K562 (cell line): ENCODE results near the gene DOCK4. TPM values are rescaled to one million over a fixed set of nuclear protein-coding genes. Genes with fewer than 3 reads are reported as not detected.

Source experiments
- ATAC-seq: fragments of 200-7000 bp; cut with Tn5 transposase; 3 replicates; pipeline ENCODE4 v1.9.1; 2020; ENCODE audit warnings: moderate library complexity
- BruUV-seq: library from RNA; stranded (reverse); fragments of 400-500 nt; replicated peaks from 2 replicates; lab custom pipeline; 2021; lab: Mats Ljungman, UMichigan
- CTCF ChIA-PET: fragments of 300-600 bp; formaldehyde crosslinking; extraction: SDS; loops from one replicate; lab custom pipeline; 2021; ENCODE audit warnings: low intra/inter-chr PET ratio; lab: Yijun Ruan, JAX
- POLR2A ChIA-PET: fragments of 300-600, 350-650 bp; sonication (Branson Sonifier 250); formaldehyde crosslinking; extraction: SDS; loops from one replicate; lab custom pipeline; 2021; ENCODE audit warnings: antibody characterized with exemption, inconsistent platforms; lab: Yijun Ruan, JAX
- DNase-seq, 4 experiments: peaks; one replicate each; pipeline versions ENCODE4 v3.0.0 to v3.0.0-alpha.2; 2011 to 2018; ENCODE audit warnings: low spot score in 3 of 4, mixed read lengths in 3 of 4; ENCODE audit errors: extremely low read depth in 1 of 4
- FAIRE-seq: peaks from 2 replicates; lab custom pipeline; 2011; peaks lifted over from hg19 to GRCh38; lab: Jason Lieb, UNC
- H2AFZ ChIP-seq: 2 replicates; pipeline ENCODE4 v1.6.0; 2011; ENCODE audit warnings: low read depth, low read length, control low read depth, inconsistent platforms
- H3K27ac ChIP-seq: fragments of 200-600 bp; 3 replicates; pipeline ENCODE4 v1.8.0; 2011; ENCODE audit warnings: low read depth, mild to moderate bottlenecking, control low read depth, inconsistent platforms, low read length, moderate library complexity, mixed read lengths; ENCODE audit errors: extremely low read depth
- H3K27me3 ChIP-seq, 2 experiments: fragments of 300-600 bp in 1 of 2; 2 replicates in 1 of 2; 3 replicates in 1 of 2; pipeline versions ENCODE4 v1.6.0 to v1.8.0; 2011; ENCODE audit warnings: inconsistent platforms in 2 of 2, low read length in 2 of 2, mild to moderate bottlenecking in 1 of 2, mixed read lengths in 1 of 2, moderate library complexity in 1 of 2; ENCODE audit not compliant: control insufficient read depth in 2 of 2, insufficient read depth in 2 of 2
- H3K36me3 ChIP-seq: fragments of 300-600 bp; 3 replicates; pipeline ENCODE4 v1.8.0; 2011; ENCODE audit warnings: mild to moderate bottlenecking, low read length, inconsistent platforms; ENCODE audit not compliant: control insufficient read depth, insufficient read depth
- H3K4me1 ChIP-seq, 2 experiments: fragments of 200-600 bp in 1 of 2; replicated peaks in 1 of 2; 2 replicates in 1 of 2; 3 replicates in 1 of 2; pipeline versions ENCODE4 v1.5.1 to v1.8.0; 2011; ENCODE audit warnings: inconsistent platforms in 2 of 2, low read length in 2 of 2, mild to moderate bottlenecking in 1 of 2, mixed read lengths in 1 of 2, moderate library complexity in 1 of 2; ENCODE audit not compliant: control insufficient read depth in 2 of 2, insufficient read depth in 2 of 2
- H3K4me2 ChIP-seq: 2 replicates; pipeline ENCODE4 v1.6.1; 2011; ENCODE audit warnings: low read length, control low read depth, inconsistent platforms, mixed read lengths; ENCODE audit not compliant: insufficient read depth
- H3K4me3 ChIP-seq: fragments of 200-600 bp; sonication (generic), shearing (Covaris generic); 2 replicates; pipeline ENCODE4 v1.5.1; 2016; ENCODE audit warnings: control low read depth, inconsistent platforms
- H3K79me2 ChIP-seq: fragments of 200-600 bp; 3 replicates; pipeline ENCODE4 v1.8.0; 2011; ENCODE audit warnings: low read length, inconsistent platforms; ENCODE audit not compliant: control insufficient read depth, insufficient read depth
- H3K9ac ChIP-seq, 2 experiments: 2 replicates each; pipeline versions ENCODE4 v1.6.0 to v1.6.1; 2011; ENCODE audit warnings: low read depth in 2 of 2, low read length in 2 of 2, control low read depth in 1 of 2, inconsistent platforms in 1 of 2, mild to moderate bottlenecking in 1 of 2, mixed read lengths in 1 of 2; ENCODE audit not compliant: insufficient read depth in 1 of 2
- H3K9me1 ChIP-seq: one replicate; pipeline ENCODE4 v1.6.0; 2011; ENCODE audit warnings: inconsistent platforms, mild to moderate bottlenecking, low read length, moderate library complexity; ENCODE audit not compliant: control insufficient read depth, insufficient read depth
- H3K9me3 ChIP-seq: replicated peaks from 2 replicates; pipeline ENCODE4 v1.5.1; 2011; ENCODE audit warnings: low read depth, low read length, inconsistent platforms; ENCODE audit not compliant: control insufficient read depth, insufficient read depth
- H4K20me1 ChIP-seq: replicated peaks from 2 replicates; pipeline ENCODE4 v1.6.1; 2011; ENCODE audit warnings: low read length, inconsistent platforms, mixed read lengths; ENCODE audit not compliant: control insufficient read depth, insufficient read depth
- CREM ChIP-seq: IDR thresholded peaks from 2 replicates; pipeline ENCODE4 v1.6.1; 2014; ENCODE audit warnings: antibody characterized with exemption, low read depth
- CTBP1 ChIP-seq: fragments of 450-650 bp; IDR thresholded peaks from 2 replicates; pipeline ENCODE4 v1.6.1; 2016; ENCODE audit warnings: borderline replicate concordance
- HDGF ChIP-seq: fragments of 450-650 bp; IDR thresholded peaks from 2 replicates; pipeline ENCODE4 v1.6.1; 2016
- HNRNPL ChIP-seq: fragments of 200-400 bp; formaldehyde crosslinking; IDR thresholded peaks from 2 replicates; pipeline ENCODE4 v1.6.1; 2017; ENCODE audit warnings: low read depth, mild to moderate bottlenecking, low read length
- HNRNPUL1 ChIP-seq: fragments of 200-400 bp; formaldehyde crosslinking; IDR thresholded peaks from 2 replicates; pipeline ENCODE4 v1.6.1; 2017; ENCODE audit warnings: low read length
- JUN ChIP-seq, 2 experiments: sonication (generic) in 1 of 2; formaldehyde crosslinking in 1 of 2; IDR thresholded peaks; 2 replicates each; pipeline versions ENCODE4 v1.6.1 to v1.8.0; 2012 to 2022; ENCODE audit warnings: borderline replicate concordance in 2 of 2, mild to moderate bottlenecking in 2 of 2, improper control_type of control experiment in 1 of 2, low read depth in 1 of 2, low read length in 1 of 2, missing genetic modification reagents in 1 of 2
- KHSRP ChIP-seq: fragments of 450-650 bp; IDR thresholded peaks from 2 replicates; pipeline ENCODE4 v1.6.1; 2017
- KLF16 ChIP-seq: IDR thresholded peaks from 2 replicates; pipeline ENCODE4 v1.6.1; 2016; ENCODE audit warnings: antibody characterized with exemption
- MED1 ChIP-seq: sonication (generic); formaldehyde crosslinking; IDR thresholded peaks from 2 replicates; pipeline ENCODE4 v1.8.1; 2023; ENCODE audit warnings: missing genetic modification reagents, borderline replicate concordance
- NR2C2 ChIP-seq, 2 experiments: fragments of 200-800 bp in 1 of 2; sonication (Bioruptor generic) in 1 of 2; sonication (generic) in 1 of 2; formaldehyde crosslinking in 1 of 2; IDR thresholded peaks; 2 replicates each; pipeline versions ENCODE4 v1.6.1 to v1.8.0; 2016 to 2022; ENCODE audit warnings: mild to moderate bottlenecking in 1 of 2, missing compliant biosample characterization in 1 of 2, missing genetic modification characterization in 1 of 2, missing genetic modification reagents in 1 of 2
- POLR3G ChIP-seq: IDR thresholded peaks from 2 replicates; pipeline ENCODE4 v1.6.1; 2011; ENCODE audit not compliant: insufficient read length, insufficient replicate concordance; ENCODE audit errors: extremely low read depth
- SMARCC2 ChIP-seq: fragments of 450-650 bp; IDR thresholded peaks from 2 replicates; pipeline ENCODE4 v1.6.1; 2017; ENCODE audit warnings: antibody characterized with exemption, moderate library complexity, mild to moderate bottlenecking, low read depth
- TFAM ChIP-seq: fragments of 250-450 bp; sonication (Bioruptor Pico); conservative IDR thresholded peaks from 2 replicates; pipeline ENCODE4 v1.5.0; 2021; ENCODE audit warnings: mild to moderate bottlenecking, moderate library complexity
- ZNF507 ChIP-seq: conservative IDR thresholded peaks from 2 replicates; pipeline ENCODE4 v1.6.1; 2017; ENCODE audit warnings: missing genetic modification characterization, missing compliant biosample characterization
- ZNF644 ChIP-seq: fragments of 200-800 bp; sonication (Bioruptor generic); IDR thresholded peaks from 2 replicates; pipeline ENCODE4 v1.6.1; 2016; ENCODE audit warnings: low read depth, missing genetic modification characterization, missing compliant biosample characterization
- ZNF778 ChIP-seq: fragments of 450-650 bp; formaldehyde crosslinking; IDR thresholded peaks from 2 replicates; pipeline ENCODE4 v1.4.0; 2020; ENCODE audit warnings: mild to moderate bottlenecking, moderate library complexity
- WGBS: fragments of 100-300 bp; shearing (Covaris generic); methylation state at CpG from one replicate; pipeline ENCODE4 v1.1.6; 2016; ENCODE audit warnings: low coverage, mixed read lengths; ENCODE audit not compliant: insufficient coverage; ENCODE audit errors: missing lambda C conversion rate; 5-methylcytosine and 5-hydroxymethylcytosine counted together
- in situ Hi-C: fragments of 300-500 bp; cut with MboI; formaldehyde crosslinking; loops from 4 replicates; pipeline ENCODE4 v1.15.0; 2018; ENCODE audit warnings: inconsistent platforms, mixed read lengths
- intact Hi-C: fragments of 100-400 bp; cut with micrococcal nuclease; formaldehyde crosslinking; loops from 2 replicates; pipeline ENCODE4 v1.14.2; 2022
- polyA plus RNA-seq, 8 experiments: library from polyadenylated mRNA; depleted of rRNA in 4 of 8; stranded (reverse) in 5 of 8; unstranded in 3 of 8; fragments of >200 nt; fragmentation: Nextera tagmentation in 2 of 8; fragmentation: Illumina TruSeq in 1 of 8; extraction: Ambion mirVana in 2 of 8; extraction: Trizol in 1 of 8; gene quantifications; 2 replicates each; pipeline versions ENCODE4 v1.2.1 to v1.2.3, GENCODE V29; 2011 to 2014; ENCODE audit warnings: inconsistent platforms in 1 of 8, missing spikeins in 1 of 8
- total RNA-seq, 7 experiments: library from RNA; depleted of rRNA in 6 of 7; stranded (reverse); fragments of >200 nt in 6 of 7; fragmentation: Illumina TruSeq in 2 of 7; extraction: Trizol in 2 of 7; gene quantifications; 2 replicates each; pipeline versions ENCODE4 v1.2.1 to v1.2.3, GENCODE V29; 2011 to 2021; ENCODE audit warnings: low replicate concordance in 1 of 7
- TF ChIP-seq, protein P1 (sequence below): fragments of 450-650 bp; IDR thresholded peaks from 2 replicates; pipeline ENCODE4 v1.6.1; 2017; ENCODE audit warnings: antibody characterized with exemption
- TF ChIP-seq, protein P2 (sequence below): fragments of 450-650 bp; formaldehyde crosslinking; IDR thresholded peaks from 2 replicates; pipeline ENCODE4 v1.4.0; 2020; ENCODE audit warnings: mild to moderate bottlenecking, moderate library complexity
- TF ChIP-seq, protein P3 (sequence below): fragments of 450-650 bp; IDR thresholded peaks from one replicate; pipeline ENCODE4 v1.6.1; 2018; ENCODE audit warnings: mild to moderate bottlenecking, moderate library complexity; ENCODE audit not compliant: partially characterized antibody

Gene DOCK4
- total and polyA plus RNA-seq, 9 of the 15 experiments (the other 6 are each of a cell fraction or from before 2014, with no cell fraction given), result 0.42 to 5.7 (median 2.3) TPM

DNA sequence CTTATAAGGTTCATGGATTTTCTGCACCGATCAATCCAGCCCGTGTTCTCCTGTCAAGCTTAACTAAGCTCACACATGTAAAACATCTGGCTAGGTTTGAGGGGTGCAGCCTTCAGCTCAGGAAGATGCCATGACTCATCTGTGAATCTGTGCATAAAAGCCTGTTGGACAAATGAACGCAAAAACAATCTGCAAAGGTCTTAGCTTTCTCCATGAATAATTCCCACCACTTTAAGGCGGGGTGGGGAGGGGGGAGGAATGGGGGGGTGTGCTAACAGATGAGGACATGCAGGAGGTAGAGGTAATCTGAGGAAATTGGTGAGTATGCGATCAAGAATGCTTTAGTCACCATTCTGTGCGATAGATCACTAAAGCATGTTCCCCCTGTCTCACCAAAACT lies 4.8 kb downstream of the DOCK4 start:
- intact Hi-C loops, result loop anchor here (10.0 kb wide), 2 partner anchors 213 to 293 kb away; no protein-coding TSS in a partner anchor
- no peak for DNase-seq
- H3K4me2 ChIP-seq, result no peak overlapping the region
- no peak overlapping the region for H3K27ac ChIP-seq
- H3K36me3 ChIP-seq, result no peaks in the 10 kb centered on the region
- in situ Hi-C loops, result no loop called here
- no peak overlapping the region for H3K4me3 ChIP-seq
- H3K9me3 ChIP-seq, result no peaks in the 10 kb centered on the region
- H3K9ac ChIP-seq, result no peak overlapping the region
- peaks cover 24 to 29% of the 10 kb centered on the region in 2 experiments for H3K27me3 ChIP-seq
- no peak for FAIRE-seq
- WGBS, result 6% methylated on average over 6 of the region's 6 CpGs
- no peak overlapping the region for H2AFZ ChIP-seq
- H4K20me1 ChIP-seq, result no peaks in the 10 kb centered on the region
- POLR2A ChIA-PET, result no interaction called here
- no peaks in the 10 kb centered on the region for H3K79me2 ChIP-seq
- ATAC-seq, result no peak
- no peaks in the 10 kb centered on the region for H3K9me1 ChIP-seq
- H3K4me1 ChIP-seq, result peaks cover 9 to 12% of the 10 kb centered on the region in 2 experiments; a peak in 4 of 5 replicates
- BruUV-seq, result no TSS peak
- CTCF ChIA-PET, result interaction anchor here (0.5 kb wide), 1 partner anchor 580 kb away, joined by 3 read pairs; no protein-coding TSS in a partner anchor
- TF ChIP-seq TFAM (CRISPR knock-in tag) (no peak), CREM (no peak), SMARCC2 (no peak), KLF16 (no peak), HNRNPUL1 (no peak), NR2C2 (CRISPR knock-in tag; IDR thresholded peaks at IDR 0.05) (no peak), NR2C2 (tag; IDR thresholded peaks at IDR 0.05) (no peak), MED1 (CRISPR knock-in tag) (no peak), KHSRP (no peak), POLR3G (no peak), HNRNPL (no peak), ZNF507 (tag) (no peak), ZNF644 (tag) (no peak), JUN (IDR thresholded peaks at IDR 0.05; ENCODE audit: borderline replicate concordance, low read depth, low read length) (no peak), JUN (CRISPR knock-in tag; IDR thresholded peaks at IDR 0.05; ENCODE audit: borderline replicate concordance) (no peak), CTBP1 (no peak), ZNF778 (CRISPR knock-in tag) (no peak), HDGF (no peak)
- TF ChIP-seq, protein P1, sequence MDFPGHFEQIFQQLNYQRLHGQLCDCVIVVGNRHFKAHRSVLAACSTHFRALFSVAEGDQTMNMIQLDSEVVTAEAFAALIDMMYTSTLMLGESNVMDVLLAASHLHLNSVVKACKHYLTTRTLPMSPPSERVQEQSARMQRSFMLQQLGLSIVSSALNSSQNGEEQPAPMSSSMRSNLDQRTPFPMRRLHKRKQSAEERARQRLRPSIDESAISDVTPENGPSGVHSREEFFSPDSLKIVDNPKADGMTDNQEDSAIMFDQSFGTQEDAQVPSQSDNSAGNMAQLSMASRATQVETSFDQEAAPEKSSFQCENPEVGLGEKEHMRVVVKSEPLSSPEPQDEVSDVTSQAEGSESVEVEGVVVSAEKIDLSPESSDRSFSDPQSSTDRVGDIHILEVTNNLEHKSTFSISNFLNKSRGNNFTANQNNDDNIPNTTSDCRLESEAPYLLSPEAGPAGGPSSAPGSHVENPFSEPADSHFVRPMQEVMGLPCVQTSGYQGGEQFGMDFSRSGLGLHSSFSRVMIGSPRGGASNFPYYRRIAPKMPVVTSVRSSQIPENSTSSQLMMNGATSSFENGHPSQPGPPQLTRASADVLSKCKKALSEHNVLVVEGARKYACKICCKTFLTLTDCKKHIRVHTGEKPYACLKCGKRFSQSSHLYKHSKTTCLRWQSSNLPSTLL, result no peak
- TF ChIP-seq, protein P2, sequence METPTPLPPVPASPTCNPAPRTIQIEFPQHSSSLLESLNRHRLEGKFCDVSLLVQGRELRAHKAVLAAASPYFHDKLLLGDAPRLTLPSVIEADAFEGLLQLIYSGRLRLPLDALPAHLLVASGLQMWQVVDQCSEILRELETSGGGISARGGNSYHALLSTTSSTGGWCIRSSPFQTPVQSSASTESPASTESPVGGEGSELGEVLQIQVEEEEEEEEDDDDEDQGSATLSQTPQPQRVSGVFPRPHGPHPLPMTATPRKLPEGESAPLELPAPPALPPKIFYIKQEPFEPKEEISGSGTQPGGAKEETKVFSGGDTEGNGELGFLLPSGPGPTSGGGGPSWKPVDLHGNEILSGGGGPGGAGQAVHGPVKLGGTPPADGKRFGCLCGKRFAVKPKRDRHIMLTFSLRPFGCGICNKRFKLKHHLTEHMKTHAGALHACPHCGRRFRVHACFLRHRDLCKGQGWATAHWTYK (CRISPR knock-in tag), result no peak
- TF ChIP-seq, protein P3, sequence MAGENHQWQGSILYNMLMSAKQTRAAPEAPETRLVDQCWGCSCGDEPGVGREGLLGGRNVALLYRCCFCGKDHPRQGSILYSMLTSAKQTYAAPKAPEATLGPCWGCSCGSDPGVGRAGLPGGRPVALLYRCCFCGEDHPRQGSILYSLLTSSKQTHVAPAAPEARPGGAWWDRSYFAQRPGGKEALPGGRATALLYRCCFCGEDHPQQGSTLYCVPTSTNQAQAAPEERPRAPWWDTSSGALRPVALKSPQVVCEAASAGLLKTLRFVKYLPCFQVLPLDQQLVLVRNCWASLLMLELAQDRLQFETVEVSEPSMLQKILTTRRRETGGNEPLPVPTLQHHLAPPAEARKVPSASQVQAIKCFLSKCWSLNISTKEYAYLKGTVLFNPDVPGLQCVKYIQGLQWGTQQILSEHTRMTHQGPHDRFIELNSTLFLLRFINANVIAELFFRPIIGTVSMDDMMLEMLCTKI, result no peak
